ENCODE measurements around the gene MRPL14.

DNA sequence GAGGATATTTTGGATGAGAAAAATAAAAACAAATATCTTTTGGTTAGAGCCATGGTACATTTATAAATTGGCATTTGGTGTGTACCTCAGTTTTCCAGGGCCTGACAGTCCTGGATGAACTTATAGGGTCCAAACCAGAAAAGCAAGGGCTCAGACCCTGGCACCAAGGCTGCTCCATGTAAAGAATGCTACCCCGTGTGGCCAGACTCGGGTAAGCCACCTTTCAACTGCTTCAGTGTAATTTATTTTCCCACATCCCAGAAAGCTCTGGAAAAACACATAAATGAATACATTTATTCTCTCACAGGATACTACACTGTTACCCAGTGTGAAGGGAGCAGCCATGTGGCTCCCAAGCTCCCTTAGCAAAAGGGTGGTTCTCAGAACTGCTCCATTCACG is 13.8 kb downstream of the MRPL14 start:
- TF ChIP-seq EZH2 (optimal IDR thresholded peaks at IDR 0.05; ENCODE audit: low read depth, low read length): no peak
- TF ChIP-seq, protein P1, sequence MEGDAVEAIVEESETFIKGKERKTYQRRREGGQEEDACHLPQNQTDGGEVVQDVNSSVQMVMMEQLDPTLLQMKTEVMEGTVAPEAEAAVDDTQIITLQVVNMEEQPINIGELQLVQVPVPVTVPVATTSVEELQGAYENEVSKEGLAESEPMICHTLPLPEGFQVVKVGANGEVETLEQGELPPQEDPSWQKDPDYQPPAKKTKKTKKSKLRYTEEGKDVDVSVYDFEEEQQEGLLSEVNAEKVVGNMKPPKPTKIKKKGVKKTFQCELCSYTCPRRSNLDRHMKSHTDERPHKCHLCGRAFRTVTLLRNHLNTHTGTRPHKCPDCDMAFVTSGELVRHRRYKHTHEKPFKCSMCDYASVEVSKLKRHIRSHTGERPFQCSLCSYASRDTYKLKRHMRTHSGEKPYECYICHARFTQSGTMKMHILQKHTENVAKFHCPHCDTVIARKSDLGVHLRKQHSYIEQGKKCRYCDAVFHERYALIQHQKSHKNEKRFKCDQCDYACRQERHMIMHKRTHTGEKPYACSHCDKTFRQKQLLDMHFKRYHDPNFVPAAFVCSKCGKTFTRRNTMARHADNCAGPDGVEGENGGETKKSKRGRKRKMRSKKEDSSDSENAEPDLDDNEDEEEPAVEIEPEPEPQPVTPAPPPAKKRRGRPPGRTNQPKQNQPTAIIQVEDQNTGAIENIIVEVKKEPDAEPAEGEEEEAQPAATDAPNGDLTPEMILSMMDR (IDR thresholded peaks at IDR 0.05; ENCODE audit: low read length): peak; percentile 48
- no peak for TF ChIP-seq EZH2phosphoT487 (IDR thresholded peaks at IDR 0.05; ENCODE audit: low read length)

All from MM.1S (cell line).